Psoas muscle (tissue), 8 donors: ENCODE results near the gene C2CD2L. TPM values are rescaled to one million over a fixed set of nuclear protein-coding genes. Genes with fewer than 3 reads are reported as not detected.

Experiments used
- ATAC-seq, 4 donors: fragments of 200-7000 bp; cut with Tn5 transposase; one replicate each; pipeline ENCODE4 v1.9.1; 2020; ENCODE audit warnings: moderate library complexity in 3 of 4, mild to moderate bottlenecking in 2 of 4
- DNase-seq, 2 donors: peaks; one replicate each; pipeline ENCODE4 v3.0.0-alpha.2; 2020
- H3K27ac ChIP-seq: fragments of 200-600 bp; one replicate; pipeline ENCODE4 v1.8.0; 2022
- H3K27me3 ChIP-seq, 3 donors: fragments of 200-600 bp in 1 of 3; one replicate each; pipeline versions ENCODE4 v1.6.1 to v1.8.0; 2013 to 2022; ENCODE audit warnings: low read length in 2 of 3, mild to moderate bottlenecking in 2 of 3, moderate library complexity in 1 of 3; ENCODE audit not compliant: insufficient read depth in 3 of 3
- H3K36me3 ChIP-seq, 2 donors: fragments of 200-600 bp in 1 of 2; one replicate each; pipeline versions ENCODE4 v1.6.1 to v1.8.0; 2013 to 2022; ENCODE audit warnings: low read depth in 1 of 2, mild to moderate bottlenecking in 1 of 2, moderate library complexity in 1 of 2; ENCODE audit not compliant: insufficient read depth in 1 of 2
- H3K4me1 ChIP-seq: fragments of 200-600 bp; one replicate; pipeline ENCODE4 v1.8.0; 2022
- H3K4me3 ChIP-seq: fragments of 200-600 bp; one replicate; pipeline ENCODE4 v1.8.0; 2022; ENCODE audit warnings: mild to moderate bottlenecking
- H3K9me3 ChIP-seq: fragments of 200-600 bp; one replicate; pipeline ENCODE4 v1.8.0; 2022
- CTCF ChIP-seq: fragments of 200-600 bp; IDR thresholded peaks from one replicate; pipeline ENCODE4 v1.8.0; 2022; ENCODE audit warnings: antibody characterized with exemption
- WGBS, 3 donors: extraction: QIAGEN DNeasy Blood & Tissue Kit; methylation state at CpG; one replicate each; pipeline versions ENCODE4 v1.1.6 to v1.1.7; 2013; 5-methylcytosine and 5-hydroxymethylcytosine counted together
- intact Hi-C, 2 donors: fragments of 100-400 bp; cut with DNase I; formaldehyde crosslinking; loops; one replicate each; pipeline versions ENCODE4 v1.11.0 to v1.14.2; 2022
- polyA plus RNA-seq, 3 donors: library from polyadenylated mRNA; stranded (reverse); fragments of 200-250 nt; gene quantifications; one replicate each; pipeline ENCODE4 v1.2.3, GENCODE V29; 2013
- total RNA-seq, 4 donors: library from RNA; stranded (reverse); fragmentation: NEBNext Ultra II Directional in 2 of 4; extraction: Animal tissue kit (Norgen Biotek cat#: 25700) in 2 of 4; gene quantifications; one replicate each; pipeline versions ENCODE4 v1.2.1 to v1.2.4, GENCODE V29; 2021 to 2023
- donor health status: healthy with polysubstance abuse.
- donor health status: DM: no; HTN: no; CAD: no; lungs with moderate emphysema.
- donor health status: Bipolar disorder and iron deficiency.
- donor health status: healthy.
- donor health status: DM: yes; HTN: yes; CAD: no.
- donor health status: DM: no; HTN: no; CAD: no.
- donor health status: DM: no; HTN: no; CAD: no.
- donor health status: DM: yes; HTN: yes; CAD: no.

Gene C2CD2L
- total and polyA plus RNA-seq, 7 donors: 10.9 to 28.7 (median 15.2) TPM

- WGBS, 3 donors: 90 to 97% (median 93%) methylated on average over 9 of the region's 9 CpGs
- ATAC-seq (no peak), DNase-seq (no peak)
- TF ChIP-seq CTCF: no peak
- intact Hi-C loops: no loop called here
- Histone ChIP-seq H3K27ac (no peak overlapping the region), H3K9me3 (no peaks in the 10 kb centered on the region), H3K4me3 (no peak overlapping the region), H3K36me3 (peaks cover 0 to 43% of the 10 kb centered on the region in 2 donors), H3K27me3 (no peaks in the 10 kb centered on the region), H3K4me1 (peaks cover 17% of the 10 kb centered on the region)
Observed at GRCh38 chr11:119088406-119088805, 18.7 kb upstream of the C2CD2L start.

GRCh38 chr11:119089319-119089718 lies 17.8 kb upstream of the C2CD2L start:
- intact Hi-C loops: no loop called here
- no peak overlapping the region for H3K27ac ChIP-seq
- DNase-seq (no peak), ATAC-seq (no peak)
- peaks cover 0 to 44% of the 10 kb centered on the region in 2 donors for H3K36me3 ChIP-seq
- H3K4me3 ChIP-seq: no peak overlapping the region
- no peaks in the 10 kb centered on the region for H3K27me3 ChIP-seq
- H3K9me3 ChIP-seq: no peaks in the 10 kb centered on the region
- 85 to 95% (median 85%) methylated on average over 1 of the region's 1 CpG for WGBS, 3 donors
- no peak for TF ChIP-seq CTCF
- peaks cover 23% of the 10 kb centered on the region for H3K4me1 ChIP-seq

- no peak for ATAC-seq
- 60 to 75% (median 64%) methylated on average over 8 to 9 of the region's 9 CpGs for WGBS, 3 donors
- Histone ChIP-seq H3K4me1 (peaks cover 20% of the 10 kb centered on the region), H3K27me3 (no peaks in the 10 kb centered on the region), H3K4me3 (no peak overlapping the region), H3K9me3 (no peaks in the 10 kb centered on the region), H3K36me3 (peaks cover 0 to 44% of the 10 kb centered on the region in 2 donors), H3K27ac (no peak overlapping the region)
- intact Hi-C loops: no loop called here
- DNase-seq: no peak
- TF ChIP-seq CTCF: no peak
Observed at GRCh38 chr11:119091178-119091577, 16.0 kb upstream of the C2CD2L start.

- intact Hi-C loops: no loop called here
Observed at GRCh38 chr11:119091966-119092879, 14.9 kb upstream of the C2CD2L start.

More at GRCh38 chr11:119091966-119092879, 14.9 kb upstream of the C2CD2L start:
- Histone ChIP-seq H3K27me3 (no peaks in the 10 kb centered on the region), H3K4me3 (no peak overlapping the region), H3K4me1 (peaks cover 19% of the 10 kb centered on the region), H3K36me3 (peaks cover 0 to 54% of the 10 kb centered on the region in 2 donors), H3K9me3 (no peaks in the 10 kb centered on the region), H3K27ac (no peak overlapping the region)
- TF ChIP-seq CTCF: no peak
- WGBS, 3 donors: 82 to 84% (median 83%) methylated on average over 13 of the region's 13 CpGs
- no peak for ATAC-seq
- no peak for DNase-seq
